Osteocyte (in vitro differentiated cells): ENCODE measurements around the gene DOCK1. TPM values are rescaled to one million over a fixed set of nuclear protein-coding genes. Genes with fewer than 3 reads are reported as not detected.

Source experiments
- DNase-seq: peaks from one replicate; pipeline ENCODE4 v3.0.0; 2021; ENCODE audit warnings: mixed read lengths; ENCODE audit not compliant: unreplicated experiment; ENCODE audit errors: extremely low spot score
- H3K27ac Mint-ChIP-seq: one replicate; pipeline ENCODE4 v1.8.0; 2021; ENCODE audit warnings: mild to moderate bottlenecking, mixed read lengths; ENCODE audit not compliant: unreplicated experiment
- H3K27me3 Mint-ChIP-seq: one replicate; pipeline ENCODE4 v1.8.0; 2021; ENCODE audit warnings: mixed read lengths; ENCODE audit not compliant: unreplicated experiment
- H3K36me3 Mint-ChIP-seq: one replicate; pipeline ENCODE4 v1.8.0; 2021; ENCODE audit warnings: mixed read lengths; ENCODE audit not compliant: unreplicated experiment
- H3K4me1 Mint-ChIP-seq: one replicate; pipeline ENCODE4 v1.8.0; 2021; ENCODE audit warnings: mixed read lengths; ENCODE audit not compliant: unreplicated experiment
- H3K4me3 Mint-ChIP-seq: one replicate; pipeline ENCODE4 v1.8.0; 2021; ENCODE audit warnings: mild to moderate bottlenecking, moderate library complexity, mixed read lengths; ENCODE audit not compliant: unreplicated experiment
- H3K9me3 Mint-ChIP-seq: one replicate; pipeline ENCODE4 v1.8.0; 2021; ENCODE audit warnings: mixed read lengths; ENCODE audit not compliant: unreplicated experiment
- total RNA-seq: library from RNA; stranded (reverse); gene quantifications from 2 replicates; pipeline ENCODE4 v1.2.1, GENCODE V29; 2021
- TF ChIP-seq, protein P1 (sequence below): fragments of 200-600 bp; sonication (generic); IDR thresholded peaks from 2 replicates; pipeline ENCODE4 v1.5.0; 2021; ENCODE audit warnings: antibody characterized with exemption, mild to moderate bottlenecking, moderate library complexity

The DOCK1 gene
- total RNA-seq, 1 donor from 2014 or later: 66.3 TPM

DNA sequence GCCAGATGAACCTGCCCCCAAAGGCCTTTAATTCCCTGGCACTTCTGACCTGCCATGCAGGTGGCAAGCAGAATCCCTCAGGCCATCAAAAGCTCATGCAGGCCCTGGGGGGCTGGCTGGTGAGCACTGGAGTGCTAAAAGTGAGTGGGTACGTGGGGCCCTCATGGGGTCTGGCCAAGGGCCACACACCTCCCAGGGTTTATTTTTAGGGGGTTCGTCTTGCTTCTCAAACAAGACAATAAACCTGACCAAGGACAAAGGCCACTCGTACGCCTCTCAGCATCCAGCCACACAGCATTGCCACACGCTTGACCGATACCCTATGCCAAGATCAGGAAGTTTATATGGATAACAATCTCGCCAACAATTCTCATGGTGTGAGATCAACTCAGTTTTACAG lies 33.1 kb upstream of the DOCK1 start:
- H3K9me3 Mint-ChIP-seq: no peaks in the 10 kb centered on the region
- no peak for DNase-seq
- H3K27ac Mint-ChIP-seq: no peak overlapping the region
- TF ChIP-seq, protein P1, sequence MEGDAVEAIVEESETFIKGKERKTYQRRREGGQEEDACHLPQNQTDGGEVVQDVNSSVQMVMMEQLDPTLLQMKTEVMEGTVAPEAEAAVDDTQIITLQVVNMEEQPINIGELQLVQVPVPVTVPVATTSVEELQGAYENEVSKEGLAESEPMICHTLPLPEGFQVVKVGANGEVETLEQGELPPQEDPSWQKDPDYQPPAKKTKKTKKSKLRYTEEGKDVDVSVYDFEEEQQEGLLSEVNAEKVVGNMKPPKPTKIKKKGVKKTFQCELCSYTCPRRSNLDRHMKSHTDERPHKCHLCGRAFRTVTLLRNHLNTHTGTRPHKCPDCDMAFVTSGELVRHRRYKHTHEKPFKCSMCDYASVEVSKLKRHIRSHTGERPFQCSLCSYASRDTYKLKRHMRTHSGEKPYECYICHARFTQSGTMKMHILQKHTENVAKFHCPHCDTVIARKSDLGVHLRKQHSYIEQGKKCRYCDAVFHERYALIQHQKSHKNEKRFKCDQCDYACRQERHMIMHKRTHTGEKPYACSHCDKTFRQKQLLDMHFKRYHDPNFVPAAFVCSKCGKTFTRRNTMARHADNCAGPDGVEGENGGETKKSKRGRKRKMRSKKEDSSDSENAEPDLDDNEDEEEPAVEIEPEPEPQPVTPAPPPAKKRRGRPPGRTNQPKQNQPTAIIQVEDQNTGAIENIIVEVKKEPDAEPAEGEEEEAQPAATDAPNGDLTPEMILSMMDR: no peak
- H3K4me1 Mint-ChIP-seq: peaks cover 10% of the 10 kb centered on the region
- H3K4me3 Mint-ChIP-seq: no peak overlapping the region
- H3K27me3 Mint-ChIP-seq: peaks cover 11% of the 10 kb centered on the region
- H3K36me3 Mint-ChIP-seq: no peaks in the 10 kb centered on the region

DNA sequence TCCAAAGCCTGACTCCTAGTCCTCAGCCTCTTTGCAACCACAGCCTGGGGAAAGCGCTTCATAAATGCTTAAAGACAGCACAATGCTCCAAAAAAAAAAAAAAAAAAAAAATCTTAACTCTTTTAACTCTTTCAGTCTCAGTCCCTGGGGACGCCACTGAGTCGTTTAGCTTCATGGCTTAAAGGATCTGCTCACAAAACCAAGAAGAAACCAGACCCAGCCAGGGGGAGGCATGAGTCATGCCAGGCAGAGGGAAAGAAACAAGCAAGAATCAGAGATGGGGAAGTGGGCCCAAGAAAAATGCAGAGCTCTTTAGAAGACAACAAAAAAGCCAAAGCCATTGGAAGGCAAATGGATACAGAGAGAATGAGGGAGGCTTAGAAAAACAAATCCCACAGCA lies 32.5 kb upstream of the DOCK1 start:
- TF ChIP-seq, protein P1: no peak
- DNase-seq: no peak
- no peak overlapping the region for H3K4me3 Mint-ChIP-seq
- peaks cover 11% of the 10 kb centered on the region for H3K27me3 Mint-ChIP-seq
- H3K27ac Mint-ChIP-seq: no peak overlapping the region
- H3K36me3 Mint-ChIP-seq: no peaks in the 10 kb centered on the region
- H3K9me3 Mint-ChIP-seq: no peaks in the 10 kb centered on the region
- H3K4me1 Mint-ChIP-seq: peaks cover 6% of the 10 kb centered on the region

DNA sequence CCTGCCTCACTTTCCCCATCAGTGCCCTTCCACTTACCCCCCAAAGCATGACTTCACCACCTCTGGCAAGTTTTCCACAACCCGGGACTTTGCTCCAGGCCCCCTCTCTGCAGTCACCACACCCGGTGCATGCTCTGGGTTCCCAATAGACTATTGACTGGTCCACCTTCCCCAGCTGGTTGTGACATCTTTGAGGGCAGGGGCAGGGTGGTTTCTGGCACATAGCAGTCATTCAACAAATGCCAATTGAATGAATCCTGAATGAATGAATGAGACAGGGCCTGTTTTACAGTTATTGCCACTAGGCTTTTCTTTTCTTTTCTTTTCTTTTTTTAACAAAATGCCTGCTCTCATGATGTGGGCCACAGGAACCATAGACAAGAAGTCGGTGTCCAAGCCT lies 28.8 kb upstream of the DOCK1 start:
- Mint-ChIP-seq H3K9me3 (no peaks in the 10 kb centered on the region), H3K27ac (no peak overlapping the region), H3K27me3 (peaks cover 20% of the 10 kb centered on the region), H3K4me1 (peaks cover 2% of the 10 kb centered on the region), H3K4me3 (no peak overlapping the region), H3K36me3 (no peaks in the 10 kb centered on the region)
- DNase-seq: no peak
- TF ChIP-seq, protein P1: no peak

DNA sequence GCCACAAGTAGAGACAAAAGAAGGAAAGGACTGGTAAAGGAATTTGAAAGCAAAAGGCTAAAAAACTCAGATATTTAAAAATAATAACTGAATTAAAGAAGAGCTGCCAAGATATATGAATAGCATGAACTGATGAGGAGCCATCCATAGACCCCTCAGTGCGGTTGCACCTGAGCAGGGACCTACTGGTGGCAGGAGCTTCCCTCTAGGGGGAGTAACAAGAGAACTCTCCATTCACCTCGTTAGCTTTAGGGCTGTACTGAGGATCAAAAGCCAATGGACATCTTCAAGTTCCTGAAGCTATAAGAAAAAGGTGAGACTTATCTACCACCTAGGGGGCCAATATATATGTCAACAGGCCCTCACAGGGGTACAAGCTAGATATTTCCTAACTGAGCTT lies 27.8 kb upstream of the DOCK1 start:
- H3K36me3 Mint-ChIP-seq: no peaks in the 10 kb centered on the region
- no peaks in the 10 kb centered on the region for H3K9me3 Mint-ChIP-seq
- DNase-seq: no peak
- TF ChIP-seq, protein P1: no peak
- no peak overlapping the region for H3K27ac Mint-ChIP-seq
- H3K4me3 Mint-ChIP-seq: no peak overlapping the region
- peaks cover 24% of the 10 kb centered on the region for H3K27me3 Mint-ChIP-seq
- peaks cover 2% of the 10 kb centered on the region for H3K4me1 Mint-ChIP-seq

DNA sequence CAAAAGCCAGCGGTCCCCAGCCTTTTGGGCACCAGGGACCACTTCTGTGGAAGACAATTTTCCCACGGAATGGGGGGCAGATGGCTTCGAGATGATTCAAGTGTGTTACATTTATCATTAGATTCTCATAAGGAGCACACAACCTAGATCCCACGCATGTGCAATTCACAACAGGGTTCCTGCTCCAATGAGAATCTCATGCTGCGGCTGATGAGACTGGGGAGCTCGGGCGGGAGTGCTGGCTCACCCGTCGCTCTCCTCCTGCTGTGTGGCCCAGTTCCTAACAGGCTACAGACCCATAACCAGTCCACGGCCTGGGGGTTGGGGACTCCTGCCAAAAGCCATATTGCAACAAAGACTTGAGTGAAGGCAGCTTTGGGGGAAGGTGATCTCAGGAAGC lies 26.6 kb upstream of the DOCK1 start:
- Mint-ChIP-seq H3K4me1 (no peaks in the 10 kb centered on the region), H3K36me3 (no peaks in the 10 kb centered on the region), H3K27ac (no peak overlapping the region), H3K4me3 (no peak overlapping the region), H3K27me3 (peaks cover 24% of the 10 kb centered on the region), H3K9me3 (no peaks in the 10 kb centered on the region)
- TF ChIP-seq, protein P1: no peak
- no peak for DNase-seq
